Measurements from ENCODE around the gene DMGDH.

DMGDH gene

DNA sequence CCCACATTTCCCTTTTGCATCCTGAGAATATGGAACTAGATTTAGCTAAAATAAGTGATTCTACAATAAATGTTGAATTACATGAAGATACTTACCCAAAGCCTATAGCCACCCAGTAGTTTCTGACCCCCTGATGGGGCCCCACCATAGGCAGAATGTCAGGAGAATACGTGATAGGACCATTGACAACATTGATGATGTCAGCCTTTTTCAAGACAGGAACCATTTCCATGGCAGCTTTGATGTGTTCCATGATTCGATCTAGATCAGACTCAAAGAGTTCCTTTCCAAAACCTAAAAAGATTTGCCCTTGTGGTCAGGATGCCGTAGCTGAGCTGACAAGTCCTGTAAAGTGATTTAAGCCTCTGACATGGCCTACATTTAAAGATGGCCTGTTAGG is 27.3 kb downstream of the DMGDH start:
- peaks cover 0 to 2% (median 0%) of the 10 kb centered on the region in 5 donors for H3K9me3 ChIP-seq (ENCODE audit: control insufficient read depth in 5 of 5, low read length in 5 of 5)
- H3K9ac ChIP-seq (ENCODE audit: low read length in 5 of 5), result no peak overlapping the region
- H3K4me3 ChIP-seq (ENCODE audit: low read depth in 1 of 5, low read length in 5 of 5), result no peak overlapping the region
- H3K4me1 ChIP-seq (ENCODE audit: control insufficient read depth in 5 of 5, insufficient read depth in 5 of 5, low read length in 5 of 5), result no peaks in the 10 kb centered on the region
- H3K36me3 ChIP-seq (ENCODE audit: control insufficient read depth in 5 of 5, insufficient read depth in 5 of 5, low read length in 5 of 5), result no peaks in the 10 kb centered on the region
- H3K27ac ChIP-seq (ENCODE audit: low read depth, low read length), result no peak overlapping the region
- no peaks in the 10 kb centered on the region for H3K27me3 ChIP-seq (ENCODE audit: control insufficient read depth in 5 of 5, insufficient read depth in 4 of 5, low read length in 5 of 5)

DNA sequence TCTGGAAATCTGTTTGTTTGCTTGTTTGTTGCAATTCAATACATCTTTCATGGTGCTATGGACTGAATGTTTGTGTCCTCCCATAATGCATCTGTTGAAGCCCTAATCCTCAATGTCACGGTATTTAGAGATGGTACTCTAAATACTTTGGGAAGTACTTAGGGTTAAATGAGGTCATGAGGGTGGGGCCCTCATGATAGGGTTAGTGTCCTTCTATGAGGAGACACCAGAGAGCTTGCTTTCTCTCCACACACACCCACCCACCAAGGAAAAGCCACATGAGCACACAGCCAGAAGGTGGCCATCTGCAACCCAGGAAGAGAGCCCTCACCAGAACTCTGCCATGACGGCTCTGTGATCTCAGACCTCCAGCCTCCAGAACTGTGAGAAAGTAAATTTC is 32.7 kb downstream of the DMGDH start:
- no peak overlapping the region for H3K9ac ChIP-seq (ENCODE audit: low read length in 5 of 5)
- H3K36me3 ChIP-seq (ENCODE audit: control insufficient read depth in 5 of 5, insufficient read depth in 5 of 5, low read length in 5 of 5), result peaks cover 0 to 5% (median 3%) of the 10 kb centered on the region in 5 donors
- peaks cover 0 to 7% (median 0%) of the 10 kb centered on the region in 5 donors for H3K9me3 ChIP-seq (ENCODE audit: control insufficient read depth in 5 of 5, low read length in 5 of 5)
- H3K27ac ChIP-seq (ENCODE audit: low read depth, low read length), result no peak overlapping the region
- no peak overlapping the region for H3K4me3 ChIP-seq (ENCODE audit: low read depth in 1 of 5, low read length in 5 of 5)
- H3K4me1 ChIP-seq (ENCODE audit: control insufficient read depth in 5 of 5, insufficient read depth in 5 of 5, low read length in 5 of 5), result no peaks in the 10 kb centered on the region
- H3K27me3 ChIP-seq (ENCODE audit: control insufficient read depth in 5 of 5, insufficient read depth in 4 of 5, low read length in 5 of 5), result no peaks in the 10 kb centered on the region

DNA sequence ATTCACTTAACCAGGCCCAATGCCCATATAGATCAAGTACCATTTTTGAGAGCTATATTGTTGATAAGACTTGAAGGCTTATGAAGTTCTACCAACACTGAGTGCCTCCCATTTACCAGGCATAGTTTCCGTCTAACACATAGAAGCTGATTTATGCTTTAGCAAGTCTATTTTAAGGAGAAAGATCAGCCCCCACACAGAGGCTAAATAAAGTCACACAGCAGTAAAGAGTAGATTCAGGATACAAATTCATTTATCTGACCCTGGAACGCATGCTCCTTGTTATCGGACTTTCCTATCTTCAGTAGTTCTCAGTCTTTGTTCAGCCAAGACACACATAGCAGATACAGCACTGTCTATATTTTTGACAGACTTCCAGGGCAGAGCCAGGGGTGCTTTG is 34.2 kb downstream of the DMGDH start:
- no peak overlapping the region for H3K4me3 ChIP-seq (ENCODE audit: low read depth in 1 of 5, low read length in 5 of 5)
- H3K9me3 ChIP-seq (ENCODE audit: control insufficient read depth in 5 of 5, low read length in 5 of 5), result peaks cover 0 to 7% (median 0%) of the 10 kb centered on the region in 5 donors
- H3K27me3 ChIP-seq (ENCODE audit: control insufficient read depth in 5 of 5, insufficient read depth in 4 of 5, low read length in 5 of 5), result no peaks in the 10 kb centered on the region
- H3K36me3 ChIP-seq (ENCODE audit: control insufficient read depth in 5 of 5, insufficient read depth in 5 of 5, low read length in 5 of 5), result peaks cover 0 to 6% (median 5%) of the 10 kb centered on the region in 5 donors
- H3K27ac ChIP-seq (ENCODE audit: low read depth, low read length), result no peak overlapping the region
- H3K4me1 ChIP-seq (ENCODE audit: control insufficient read depth in 5 of 5, insufficient read depth in 5 of 5, low read length in 5 of 5), result no peaks in the 10 kb centered on the region
- no peak overlapping the region for H3K9ac ChIP-seq (ENCODE audit: low read length in 5 of 5)

DNA sequence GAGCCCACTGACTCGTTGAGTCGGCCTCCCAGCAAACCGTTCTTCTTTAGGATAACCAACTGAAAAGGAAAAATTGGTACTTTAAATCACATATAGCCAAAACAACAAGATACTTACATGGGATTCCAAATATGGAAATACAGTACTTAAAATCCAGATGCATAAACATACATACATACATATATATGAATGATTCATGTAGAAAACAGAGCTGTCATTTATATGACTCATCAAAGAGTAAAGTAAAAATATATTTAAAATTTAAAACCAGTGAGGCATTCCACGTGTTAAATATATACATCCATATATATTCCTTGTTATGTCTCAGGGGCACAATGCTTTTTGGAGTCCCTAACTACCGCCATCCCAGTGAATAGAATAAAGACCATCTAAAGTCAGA is 36.7 kb downstream of the DMGDH start:
- no peaks in the 10 kb centered on the region for H3K27me3 ChIP-seq (ENCODE audit: control insufficient read depth in 5 of 5, insufficient read depth in 4 of 5, low read length in 5 of 5)
- H3K4me3 ChIP-seq (ENCODE audit: low read depth in 1 of 5, low read length in 5 of 5), result no peak overlapping the region
- H3K36me3 ChIP-seq (ENCODE audit: control insufficient read depth in 5 of 5, insufficient read depth in 5 of 5, low read length in 5 of 5), result peaks cover 0 to 13% (median 5%) of the 10 kb centered on the region in 5 donors
- no peaks in the 10 kb centered on the region for H3K4me1 ChIP-seq (ENCODE audit: control insufficient read depth in 5 of 5, insufficient read depth in 5 of 5, low read length in 5 of 5)
- no peak overlapping the region for H3K9ac ChIP-seq (ENCODE audit: low read length in 5 of 5)
- no peak overlapping the region for H3K27ac ChIP-seq (ENCODE audit: low read depth, low read length)
- H3K9me3 ChIP-seq (ENCODE audit: control insufficient read depth in 5 of 5, low read length in 5 of 5), result peaks cover 0 to 7% (median 0%) of the 10 kb centered on the region in 5 donors

DNA sequence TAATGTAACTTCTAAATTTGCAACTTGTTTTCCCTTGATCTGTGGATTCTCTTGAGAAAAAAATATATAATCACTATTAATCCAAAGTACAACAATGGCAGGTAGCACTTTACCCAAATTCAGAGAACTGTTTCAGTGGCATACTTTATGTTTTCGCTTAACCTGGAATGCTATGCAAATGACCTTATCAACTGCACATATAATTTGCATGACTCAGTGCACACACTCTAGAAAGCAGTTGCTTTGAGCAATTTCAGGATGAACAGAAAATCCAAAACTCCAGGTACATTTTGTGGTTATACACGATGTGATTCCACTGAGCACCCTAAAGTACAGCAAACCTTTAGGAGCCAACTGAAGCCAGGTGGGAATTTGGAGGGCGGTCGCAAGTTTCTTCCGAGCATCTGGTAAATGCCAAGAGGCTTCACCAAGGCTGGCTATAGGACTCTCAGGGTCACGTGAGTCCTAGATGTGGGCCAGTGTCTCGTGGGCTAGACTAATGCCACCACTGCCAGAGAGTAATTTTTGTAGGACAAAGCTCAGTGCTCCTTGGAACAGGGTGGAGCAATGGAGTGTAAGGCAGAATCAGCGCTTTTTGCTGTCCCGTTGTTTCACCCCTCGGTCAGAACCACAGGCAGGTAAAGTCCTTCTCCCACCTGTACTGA is 37.3 kb downstream of the DMGDH start:
- H3K9me3 ChIP-seq (ENCODE audit: control insufficient read depth in 5 of 5, low read length in 5 of 5), result peaks cover 0 to 6% (median 0%) of the 10 kb centered on the region in 5 donors
- peaks cover 0 to 13% (median 5%) of the 10 kb centered on the region in 5 donors for H3K36me3 ChIP-seq (ENCODE audit: control insufficient read depth in 5 of 5, insufficient read depth in 5 of 5, low read length in 5 of 5)
- H3K27me3 ChIP-seq (ENCODE audit: control insufficient read depth in 5 of 5, insufficient read depth in 4 of 5, low read length in 5 of 5), result no peaks in the 10 kb centered on the region
- H3K9ac ChIP-seq (ENCODE audit: low read length in 5 of 5), result no peak overlapping the region
- H3K27ac ChIP-seq (ENCODE audit: low read depth, low read length), result no peak overlapping the region
- H3K4me3 ChIP-seq (ENCODE audit: low read depth in 1 of 5, low read length in 5 of 5), result no peak overlapping the region
- H3K4me1 ChIP-seq (ENCODE audit: control insufficient read depth in 5 of 5, insufficient read depth in 5 of 5, low read length in 5 of 5), result no peaks in the 10 kb centered on the region

DNA sequence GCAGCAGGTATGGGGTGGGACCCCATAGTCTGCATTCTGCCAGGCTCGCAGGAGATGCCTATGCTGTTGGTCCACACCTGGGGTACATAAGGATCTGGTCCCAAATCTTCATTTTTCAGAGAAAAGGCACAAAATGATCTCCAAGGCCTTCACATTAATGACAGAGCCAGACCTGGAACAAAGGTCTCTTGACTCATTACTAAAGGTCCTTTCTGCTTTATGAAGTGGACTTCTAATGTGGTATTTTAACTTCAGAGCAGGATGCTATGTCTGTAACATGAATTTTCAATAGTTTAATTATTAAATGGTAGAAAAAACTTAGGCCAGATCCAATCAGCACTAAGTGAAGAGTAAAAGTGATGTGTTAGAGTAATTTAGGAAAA is 38.0 kb downstream of the DMGDH start:
- Histone ChIP-seq H3K9me3 (ENCODE audit: control insufficient read depth in 5 of 5, low read length in 5 of 5) (no peaks in the 10 kb centered on the region), H3K36me3 (ENCODE audit: control insufficient read depth in 5 of 5, insufficient read depth in 5 of 5, low read length in 5 of 5) (peaks cover 0 to 13% (median 5%) of the 10 kb centered on the region in 5 donors), H3K4me1 (ENCODE audit: control insufficient read depth in 5 of 5, insufficient read depth in 5 of 5, low read length in 5 of 5) (no peaks in the 10 kb centered on the region), H3K27me3 (ENCODE audit: control insufficient read depth in 5 of 5, insufficient read depth in 4 of 5, low read length in 5 of 5) (no peaks in the 10 kb centered on the region), H3K4me3 (ENCODE audit: low read depth in 1 of 5, low read length in 5 of 5) (no peak overlapping the region), H3K9ac (ENCODE audit: low read length in 5 of 5) (no peak overlapping the region), H3K27ac (ENCODE audit: low read depth, low read length) (no peak overlapping the region)

DNA sequence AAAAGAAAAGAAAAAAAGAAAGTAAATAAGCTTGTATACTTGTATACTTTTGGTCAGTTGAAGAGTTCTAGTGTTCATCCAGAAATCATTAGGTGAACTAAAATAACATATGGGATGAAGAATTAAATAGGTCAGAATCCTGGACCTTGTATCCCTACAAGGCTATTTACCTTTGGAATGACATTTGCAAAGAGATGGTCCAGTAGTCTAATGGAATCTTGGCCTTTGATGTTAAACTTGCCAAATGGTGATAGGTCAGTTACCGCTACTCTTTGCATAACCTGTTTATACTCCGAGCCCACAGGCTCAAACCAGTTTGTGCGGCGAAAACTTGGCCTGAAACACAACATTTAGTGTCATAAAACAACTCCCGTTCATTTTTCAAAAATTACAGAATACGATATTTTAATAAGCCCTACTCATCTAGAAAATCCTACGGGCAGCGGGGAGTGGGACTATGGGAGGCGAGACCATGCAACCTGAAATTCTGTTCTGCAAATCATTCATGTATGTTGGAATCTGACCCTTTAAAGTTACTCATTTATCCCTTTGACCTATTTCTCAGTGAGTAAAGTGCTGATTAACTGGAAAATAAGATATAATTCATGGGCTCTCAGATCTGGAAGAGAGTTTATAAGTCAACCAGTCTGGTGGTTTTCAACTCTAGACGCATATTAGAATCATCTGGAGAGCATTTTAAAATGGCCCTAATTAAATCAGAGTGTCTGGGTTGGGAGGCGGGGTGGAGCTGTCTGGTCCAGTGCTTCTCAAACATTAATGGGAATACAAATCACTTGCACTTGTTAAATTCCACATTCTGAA is 38.6 kb downstream of the DMGDH start:
- no peaks in the 10 kb centered on the region for H3K4me1 ChIP-seq (ENCODE audit: control insufficient read depth in 5 of 5, insufficient read depth in 5 of 5, low read length in 5 of 5)
- H3K27ac ChIP-seq (ENCODE audit: low read depth, low read length), result no peak overlapping the region
- H3K36me3 ChIP-seq (ENCODE audit: control insufficient read depth in 5 of 5, insufficient read depth in 5 of 5, low read length in 5 of 5), result peaks cover 0 to 13% (median 5%) of the 10 kb centered on the region in 5 donors
- H3K9me3 ChIP-seq (ENCODE audit: control insufficient read depth in 5 of 5, low read length in 5 of 5), result no peaks in the 10 kb centered on the region
- H3K27me3 ChIP-seq (ENCODE audit: control insufficient read depth in 5 of 5, insufficient read depth in 4 of 5, low read length in 5 of 5), result no peaks in the 10 kb centered on the region
- H3K4me3 ChIP-seq (ENCODE audit: low read depth in 1 of 5, low read length in 5 of 5), result no peak overlapping the region
- no peak overlapping the region for H3K9ac ChIP-seq (ENCODE audit: low read length in 5 of 5)

DNA sequence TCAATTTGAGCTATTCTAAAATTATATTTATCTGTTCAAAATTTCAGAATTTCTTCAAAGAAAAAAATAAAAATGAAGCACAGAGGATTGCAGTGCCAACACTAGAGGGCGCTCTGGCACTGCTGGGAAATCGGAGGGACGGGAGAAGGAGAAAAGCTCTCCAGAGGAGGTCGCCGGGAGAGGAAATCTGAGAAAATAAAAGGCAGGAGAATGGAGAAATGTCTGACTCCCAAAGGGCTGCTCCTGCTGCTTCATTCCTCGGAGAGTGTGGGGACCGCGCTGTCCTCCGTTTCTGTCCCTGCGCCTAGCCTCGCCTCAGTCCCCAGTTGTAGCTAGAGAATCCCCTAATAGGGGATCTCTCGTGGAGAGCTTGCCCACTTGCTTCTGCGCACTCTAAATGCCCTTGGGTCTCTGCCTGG is 44.4 kb downstream of the DMGDH start:
- H3K27ac ChIP-seq (ENCODE audit: low read depth, low read length), result no peak overlapping the region
- H3K4me1 ChIP-seq (ENCODE audit: control insufficient read depth in 5 of 5, insufficient read depth in 5 of 5, low read length in 5 of 5), result peaks cover 0 to 12% (median 10%) of the 10 kb centered on the region in 5 donors
- peaks cover 0 to 16% (median 0%) of the 10 kb centered on the region in 5 donors for H3K36me3 ChIP-seq (ENCODE audit: control insufficient read depth in 5 of 5, insufficient read depth in 5 of 5, low read length in 5 of 5)
- peak overlapping the region in 1 of 5 donors; percentile 22 for H3K9ac ChIP-seq (ENCODE audit: low read length in 5 of 5)
- no peaks in the 10 kb centered on the region for H3K27me3 ChIP-seq (ENCODE audit: control insufficient read depth in 5 of 5, insufficient read depth in 4 of 5, low read length in 5 of 5)
- peak overlapping the region; percentile 5 to 62 (median 47) for H3K4me3 ChIP-seq (ENCODE audit: low read depth in 1 of 5, low read length in 5 of 5)
- H3K9me3 ChIP-seq (ENCODE audit: control insufficient read depth in 5 of 5, low read length in 5 of 5), result no peaks in the 10 kb centered on the region

DNA sequence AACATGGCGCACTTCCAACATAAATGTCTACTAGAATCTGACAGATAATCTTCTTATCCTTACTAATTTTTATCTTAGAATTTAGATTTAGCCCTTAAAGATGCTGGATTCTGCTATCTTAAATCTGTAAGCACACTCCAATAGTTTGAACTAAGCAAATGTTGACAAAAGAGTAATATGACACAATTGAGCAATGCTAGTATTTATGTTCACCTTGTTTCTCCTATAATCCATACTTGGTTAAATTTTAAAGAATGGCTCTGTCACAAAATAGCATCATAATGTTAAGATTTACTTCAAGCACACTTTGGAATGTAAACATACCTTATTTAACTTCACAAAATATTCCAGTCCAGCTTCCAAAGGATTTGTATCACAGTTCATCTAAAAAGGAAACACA is 45.5 kb downstream of the DMGDH start:
- H3K27me3 ChIP-seq (ENCODE audit: control insufficient read depth in 5 of 5, insufficient read depth in 4 of 5, low read length in 5 of 5), result no peaks in the 10 kb centered on the region
- H3K9ac ChIP-seq (ENCODE audit: low read length in 5 of 5), result no peak overlapping the region
- H3K4me3 ChIP-seq (ENCODE audit: low read depth in 1 of 5, low read length in 5 of 5), result no peak overlapping the region
- H3K36me3 ChIP-seq (ENCODE audit: control insufficient read depth in 5 of 5, insufficient read depth in 5 of 5, low read length in 5 of 5), result peaks cover 0 to 9% (median 0%) of the 10 kb centered on the region in 5 donors
- no peak overlapping the region for H3K27ac ChIP-seq (ENCODE audit: low read depth, low read length)
- H3K9me3 ChIP-seq (ENCODE audit: control insufficient read depth in 5 of 5, low read length in 5 of 5), result no peaks in the 10 kb centered on the region
- H3K4me1 ChIP-seq (ENCODE audit: control insufficient read depth in 5 of 5, insufficient read depth in 5 of 5, low read length in 5 of 5), result peaks cover 0 to 12% (median 10%) of the 10 kb centered on the region in 5 donors

DNA sequence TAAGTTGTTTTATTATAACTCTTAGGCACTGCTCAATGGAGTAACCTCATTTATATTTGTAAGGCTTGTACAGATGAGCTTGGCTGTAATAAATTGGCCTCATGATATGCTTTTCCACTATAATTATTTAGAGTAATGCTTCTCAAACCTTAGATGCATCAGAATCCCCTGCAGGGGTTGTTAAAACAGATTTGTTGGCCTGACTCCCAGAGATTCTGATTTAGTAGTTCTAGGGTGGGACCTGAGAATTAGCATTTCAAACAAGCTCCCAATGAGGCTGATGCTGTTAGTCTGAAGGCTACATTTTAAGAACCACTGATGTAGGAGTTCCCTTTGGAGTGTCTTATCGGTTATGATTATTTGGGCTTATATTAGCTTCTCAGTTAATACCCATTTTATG is 46.1 kb downstream of the DMGDH start:
- H3K27me3 ChIP-seq (ENCODE audit: control insufficient read depth in 5 of 5, insufficient read depth in 4 of 5, low read length in 5 of 5), result no peaks in the 10 kb centered on the region
- H3K36me3 ChIP-seq (ENCODE audit: control insufficient read depth in 5 of 5, insufficient read depth in 5 of 5, low read length in 5 of 5), result peaks cover 0 to 9% (median 0%) of the 10 kb centered on the region in 5 donors
- peak overlapping the region in 1 of 5 donors; percentile 14 for H3K9ac ChIP-seq (ENCODE audit: low read length in 5 of 5)
- no peak overlapping the region for H3K27ac ChIP-seq (ENCODE audit: low read depth, low read length)
- H3K4me3 ChIP-seq (ENCODE audit: low read depth in 1 of 5, low read length in 5 of 5), result no peak overlapping the region
- peaks cover 0 to 12% (median 10%) of the 10 kb centered on the region in 5 donors for H3K4me1 ChIP-seq (ENCODE audit: control insufficient read depth in 5 of 5, insufficient read depth in 5 of 5, low read length in 5 of 5)
- H3K9me3 ChIP-seq (ENCODE audit: control insufficient read depth in 5 of 5, low read length in 5 of 5), result no peaks in the 10 kb centered on the region
